Activated T-cell treated with anti-CD3 and anti-CD28 coated beads for 4 hours (primary cell): ENCODE data around the gene COMMD4.
"Not testable (repeated sequence)": the region's sequence is repeated elsewhere in the genome, so short reads cannot be mapped to it uniquely, and the experiment has no call there.

ENCODE experiments used
- DNase-seq: peaks from one replicate; pipeline ENCODE4 v3.0.0-alpha.2; 2020

COMMD4 gene

DNA sequence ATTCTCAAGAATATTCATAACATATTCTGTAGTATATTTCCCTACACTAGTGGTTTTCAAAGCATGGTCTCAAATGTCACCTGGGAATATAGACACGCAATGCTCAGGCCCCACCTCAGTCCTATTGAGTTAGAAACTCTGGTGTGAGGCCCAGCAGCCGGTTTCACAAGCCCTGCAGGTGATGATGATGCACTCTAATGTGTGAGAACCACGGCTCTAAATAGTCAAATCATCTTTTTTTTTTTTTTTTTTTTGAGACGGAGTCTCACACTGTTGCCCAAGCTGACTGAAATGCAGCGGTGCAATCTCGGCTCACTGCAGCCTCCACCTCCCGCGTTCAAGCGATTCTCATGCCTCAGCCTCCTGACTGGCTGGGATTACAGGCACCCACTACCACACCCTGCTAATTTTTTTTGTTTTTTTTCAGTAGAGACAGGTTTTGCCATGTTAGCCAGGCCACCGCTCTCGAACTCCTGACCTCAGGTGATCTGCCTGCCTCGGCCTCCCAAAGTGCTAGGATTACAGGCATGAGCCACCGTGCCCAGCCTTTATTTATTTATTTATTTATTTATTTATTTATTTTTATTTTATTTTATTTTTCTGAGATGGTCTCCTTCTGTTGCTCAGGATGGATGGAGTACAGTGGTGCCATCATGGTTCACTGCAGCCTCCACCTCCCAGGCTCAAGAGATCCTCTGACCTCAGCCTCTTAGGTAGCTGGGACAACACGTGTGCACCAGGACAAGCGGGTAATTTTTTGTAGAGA, 2.0 kb upstream of the COMMD4 start:
- not testable (repeated sequence) for DNase-seq

GRCh38 chr15:75335313-75335704, 554 bp upstream of the COMMD4 start:
- no peak for DNase-seq

GRCh38 chr15:75338661-75339240, 2.9 kb downstream of the COMMD4 start:
- DNase-seq, result no peak

DNA sequence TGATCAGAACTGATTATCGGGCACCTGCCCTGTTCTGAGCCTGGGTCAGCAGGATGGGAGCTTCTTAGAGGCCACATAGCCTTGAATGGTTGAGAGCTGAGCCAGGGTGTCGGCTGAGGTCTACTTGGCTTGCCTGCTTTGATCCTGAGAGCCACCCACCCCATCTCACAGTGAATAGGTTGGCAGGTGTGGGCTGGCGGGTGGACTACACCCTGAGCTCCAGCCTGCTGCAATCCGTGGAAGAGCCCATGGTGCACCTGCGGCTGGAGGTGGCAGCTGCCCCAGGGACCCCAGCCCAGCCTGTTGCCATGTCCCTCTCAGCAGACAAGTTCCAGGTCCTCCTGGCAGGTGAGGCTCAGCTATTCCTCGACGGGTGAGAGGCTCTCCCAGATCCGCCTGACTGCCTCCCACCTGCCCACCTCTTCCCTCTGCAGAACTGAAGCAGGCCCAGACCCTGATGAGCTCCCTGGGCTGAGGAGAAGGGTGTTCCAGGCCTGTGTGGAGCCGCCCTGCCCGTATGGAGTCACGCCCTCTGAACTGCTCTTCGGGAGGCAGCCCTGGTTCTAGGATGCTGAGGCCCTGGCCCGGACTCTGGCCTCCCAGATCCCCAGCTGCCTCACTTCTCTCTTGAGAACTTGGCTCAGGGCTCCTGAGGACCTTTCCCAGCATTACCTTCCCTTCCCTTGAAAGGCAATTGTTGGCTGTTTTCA, 3.8 kb downstream of the COMMD4 start:
- no peak for DNase-seq

- DNase-seq, result no peak
Measured at GRCh38 chr15:75342221-75342620, 6.4 kb downstream of the COMMD4 start.

DNA sequence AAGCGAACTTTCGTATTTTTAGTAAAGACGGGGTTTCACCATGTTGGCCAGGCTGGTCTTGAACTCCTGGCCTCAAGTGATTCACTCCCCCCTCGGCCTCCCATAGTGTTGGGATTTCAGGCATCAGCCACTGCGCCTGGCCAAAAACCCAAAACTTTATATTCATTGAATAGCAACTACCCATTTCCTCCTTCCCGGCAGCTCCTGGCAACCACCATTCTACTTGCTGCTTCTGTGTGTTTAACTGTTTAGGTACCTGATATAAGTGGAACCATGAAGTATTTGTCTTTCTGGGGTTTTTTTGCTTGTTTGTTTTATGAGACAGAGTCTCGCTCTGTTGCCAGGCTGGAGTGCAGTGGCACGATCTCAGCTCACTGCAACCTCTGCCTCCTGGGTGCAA, 8.1 kb downstream of the COMMD4 start:
- not testable (repeated sequence) for DNase-seq

- DNase-seq, result no peak
Measured at GRCh38 chr15:75346796-75347221, 10.9 kb downstream of the COMMD4 start, which contains the start of gene NEIL1. TSS of gene NEIL1 (plus strand) at chr15:75347039. CDS start at chr15:75348906, 1,867 bp downstream.

DNA sequence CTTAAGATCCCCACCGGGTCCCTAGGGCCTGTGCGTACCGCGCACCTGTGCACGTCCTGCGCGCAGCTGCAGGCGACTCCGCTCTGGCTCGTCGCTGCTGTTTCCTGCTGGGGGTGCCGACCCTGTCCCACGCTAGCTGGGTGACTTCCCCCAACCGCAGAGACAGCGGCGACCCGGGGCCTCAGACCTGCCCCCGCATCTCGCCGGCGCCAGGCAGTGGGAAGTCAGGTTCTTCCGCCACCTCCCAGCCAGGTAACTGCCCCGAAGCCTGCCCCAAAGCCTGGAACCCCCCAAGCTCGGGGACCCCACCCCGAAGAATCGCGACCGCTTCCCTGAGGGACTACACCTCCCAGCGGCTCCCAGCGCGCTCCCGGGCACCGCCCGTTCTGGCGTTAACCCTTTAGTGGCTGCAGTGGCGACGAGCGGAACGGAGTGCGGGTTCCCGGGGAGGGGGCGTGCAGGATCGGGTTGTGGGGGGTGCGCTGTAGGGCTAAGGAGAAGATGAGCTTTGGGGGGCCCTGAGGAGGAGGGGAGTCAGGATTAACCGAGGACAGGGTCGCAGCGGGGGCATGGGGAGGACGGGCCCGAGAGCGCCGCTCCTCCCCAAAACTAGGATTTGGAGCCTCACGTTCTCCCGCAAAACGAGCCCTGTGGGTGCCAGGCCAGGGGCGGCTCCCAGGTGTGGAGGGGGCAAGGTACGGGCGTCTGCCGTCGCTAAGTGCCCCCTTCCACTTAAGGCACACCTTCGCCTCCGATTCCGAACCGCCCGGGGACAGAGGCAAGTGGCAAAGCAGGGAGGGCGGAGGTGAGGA, 11.6 kb downstream of the COMMD4 start:
- peak; percentile 31 for DNase-seq

- DNase-seq, result no peak
Measured at GRCh38 chr15:75348034-75348561, 12.2 kb downstream of the COMMD4 start.

GRCh38 chr15:75348562-75349350, 12.9 kb downstream of the COMMD4 start:
- DNase-seq, result no peak

- DNase-seq, result not testable (repeated sequence)
Measured at GRCh38 chr15:75349351-75349669, 13.4 kb downstream of the COMMD4 start.

DNA sequence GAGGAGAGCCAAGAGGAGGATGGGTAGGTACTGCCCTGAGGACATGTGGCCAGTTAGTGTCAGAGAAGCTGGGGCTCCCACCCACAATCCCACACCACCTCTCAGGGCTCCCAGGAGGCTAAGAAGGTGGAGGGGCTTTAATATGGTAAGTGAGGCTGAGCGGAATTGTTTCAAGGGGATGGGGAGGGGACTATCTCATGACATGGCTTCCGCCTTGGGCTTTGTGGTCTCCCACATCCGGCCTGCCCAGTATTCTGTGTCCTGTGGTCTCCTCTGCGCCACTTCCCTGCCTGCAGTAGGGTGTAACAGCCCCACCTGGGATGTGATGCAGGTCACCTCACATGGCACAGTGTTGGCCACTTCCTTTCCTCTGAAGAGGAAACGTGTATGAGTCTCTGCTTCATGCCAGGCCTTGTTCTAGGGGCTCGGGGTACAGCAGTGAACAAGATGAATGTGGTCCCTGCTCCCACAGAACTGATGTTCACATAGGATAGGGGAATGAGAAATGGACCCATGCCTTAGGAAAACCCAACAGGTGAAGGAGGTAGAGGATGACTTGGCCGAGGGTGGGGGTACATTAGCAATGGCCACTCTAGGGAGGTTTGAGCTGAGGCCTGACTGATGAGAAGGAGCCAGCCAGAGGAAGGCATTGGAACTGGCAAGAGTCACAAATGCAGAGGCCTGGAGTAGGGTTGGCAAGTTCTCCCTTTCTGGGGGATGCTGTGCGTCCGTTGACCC, 14.2 kb downstream of the COMMD4 start:
- DNase-seq, result peak; percentile 37

- no peak for DNase-seq
Measured at GRCh38 chr15:75350601-75351361, 14.9 kb downstream of the COMMD4 start.

DNA sequence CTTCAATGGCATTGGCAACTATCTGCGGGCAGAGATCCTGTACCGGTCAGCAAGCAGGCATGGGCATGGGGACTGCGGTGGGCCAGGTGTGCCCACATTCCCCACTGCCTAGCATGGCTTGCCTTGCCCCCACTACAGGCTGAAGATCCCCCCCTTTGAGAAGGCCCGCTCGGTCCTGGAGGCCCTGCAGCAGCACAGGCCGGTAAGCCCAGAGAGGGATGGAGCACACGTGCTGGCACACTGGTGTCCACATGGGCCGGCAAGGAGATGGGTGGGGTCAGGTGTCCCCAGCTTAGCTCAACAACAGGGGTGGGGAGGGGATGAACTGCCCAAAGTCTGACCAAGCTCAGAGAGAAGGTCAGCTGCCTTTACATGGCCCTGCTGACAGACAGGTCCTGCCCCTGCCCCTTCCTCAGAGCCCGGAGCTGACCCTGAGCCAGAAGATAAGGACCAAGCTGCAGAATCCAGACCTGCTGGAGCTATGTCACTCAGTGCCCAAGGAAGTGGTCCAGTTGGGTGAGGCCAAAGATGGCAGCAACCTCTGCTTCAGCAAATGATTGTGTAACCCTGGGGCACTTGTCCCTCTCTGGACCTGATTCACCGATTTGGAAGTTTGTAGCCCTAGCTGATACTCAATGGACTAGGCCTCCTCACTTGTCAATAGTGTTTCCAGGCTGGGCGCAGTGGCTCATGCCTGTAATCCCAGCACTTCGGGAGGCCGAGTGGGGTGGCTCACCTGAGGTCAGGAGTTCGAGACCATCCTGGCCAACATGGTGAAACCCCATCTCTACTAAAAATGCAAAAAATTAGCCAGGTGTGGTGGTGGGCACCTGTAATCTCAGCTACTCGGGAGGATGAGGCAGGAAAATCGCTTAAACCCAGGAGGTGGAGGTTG, 16.6 kb downstream of the COMMD4 start:
- no peak for DNase-seq

DNA sequence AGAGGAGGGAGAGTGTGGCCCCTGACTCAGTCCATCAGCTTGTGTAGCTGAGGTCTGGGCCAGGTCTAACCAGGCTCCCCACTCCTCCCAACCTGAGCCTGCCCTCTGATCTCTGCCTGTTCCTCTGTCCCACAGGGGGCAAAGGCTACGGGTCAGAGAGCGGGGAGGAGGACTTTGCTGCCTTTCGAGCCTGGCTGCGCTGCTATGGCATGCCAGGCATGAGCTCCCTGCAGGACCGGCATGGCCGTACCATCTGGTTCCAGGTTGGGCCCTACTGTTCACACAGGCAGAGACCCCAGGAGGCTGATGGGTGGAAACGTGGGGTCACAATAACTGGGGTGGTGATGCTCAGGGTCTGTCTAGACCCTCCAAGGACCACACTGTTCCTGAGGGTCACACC, 17.7 kb downstream of the COMMD4 start:
- DNase-seq, result no peak

DNA sequence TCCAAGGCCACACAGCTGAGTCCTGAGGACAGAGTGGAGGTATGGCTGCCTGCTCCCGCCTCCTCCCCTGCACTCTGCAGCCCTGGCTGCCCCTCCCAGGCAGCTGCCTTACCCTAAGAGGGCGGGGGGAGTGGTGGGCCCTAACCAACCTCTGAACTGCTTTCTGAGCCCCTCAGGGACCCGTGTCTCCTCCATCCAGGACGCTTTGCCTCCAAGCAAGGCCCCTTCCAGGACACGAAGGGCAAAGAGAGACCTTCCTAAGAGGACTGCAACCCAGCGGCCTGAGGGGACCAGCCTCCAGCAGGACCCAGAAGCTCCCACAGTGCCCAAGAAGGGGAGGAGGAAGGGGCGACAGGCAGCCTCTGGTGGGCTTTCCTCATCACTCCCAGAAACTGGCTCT, 18.6 kb downstream of the COMMD4 start:
- DNase-seq, result no peak

DNA sequence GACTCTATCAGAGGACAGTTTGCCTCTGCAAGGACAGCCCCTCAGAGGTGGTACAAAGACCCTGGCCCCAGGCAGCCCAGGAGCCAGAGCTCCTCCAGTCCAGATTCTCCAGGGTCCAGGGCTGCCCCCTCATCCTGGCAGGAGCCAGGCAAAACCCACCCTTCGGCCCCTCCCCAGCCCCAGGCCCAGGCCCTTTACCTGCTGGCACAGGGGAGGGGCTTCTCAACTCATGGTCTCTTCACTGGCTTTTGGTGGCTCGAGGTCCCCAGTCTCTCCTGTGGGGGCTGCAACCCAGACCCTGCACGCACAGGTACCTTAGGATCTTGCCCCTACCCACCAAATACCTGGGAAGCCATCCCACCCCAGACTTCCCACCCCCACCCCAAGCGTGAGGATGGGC, 19.5 kb downstream of the COMMD4 start:
- no peak for DNase-seq

DNA sequence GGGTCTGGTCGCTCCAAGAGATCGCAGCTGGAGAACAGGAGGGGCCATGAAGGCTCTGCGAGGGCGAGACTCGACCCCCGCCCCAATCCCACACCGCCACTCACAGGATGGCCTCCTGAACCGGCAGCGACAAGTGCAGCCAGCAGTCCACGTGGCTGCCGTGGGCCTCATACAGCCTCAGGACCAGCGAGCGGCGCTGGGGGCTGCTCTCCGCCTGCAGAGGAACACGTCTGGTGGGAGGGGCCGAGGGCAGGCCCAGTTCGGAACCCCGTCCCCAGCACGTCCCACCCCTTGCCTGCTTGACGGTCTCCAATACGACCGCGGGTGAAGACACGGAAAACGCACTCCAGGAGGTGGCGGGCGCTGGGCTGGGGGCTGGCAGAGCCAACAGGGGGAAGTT, 20.1 kb downstream of the COMMD4 start:
- DNase-seq, result no peak

- no peak for DNase-seq
Measured at GRCh38 chr15:75356517-75356916, 20.7 kb downstream of the COMMD4 start.
